Endothelial cell (in vitro differentiated cells): Measurements from ENCODE around the gene KANK2. TPM values are rescaled to one million over a fixed set of nuclear protein-coding genes. Genes with fewer than 3 reads are reported as not detected.

Experiments
- DNase-seq: peaks from one replicate; pipeline ENCODE4 v3.0.0; 2021; ENCODE audit warnings: low spot score
- H3K27ac Mint-ChIP-seq: one replicate; pipeline ENCODE4 v1.8.0; 2021; ENCODE audit warnings: mixed read lengths, inconsistent platforms; ENCODE audit not compliant: unreplicated experiment
- H3K27me3 Mint-ChIP-seq: one replicate; pipeline ENCODE4 v1.8.0; 2021; ENCODE audit warnings: mild to moderate bottlenecking, moderate library complexity, mixed read lengths, inconsistent platforms; ENCODE audit not compliant: unreplicated experiment
- H3K36me3 Mint-ChIP-seq: one replicate; pipeline ENCODE4 v1.8.0; 2021; ENCODE audit warnings: mild to moderate bottlenecking, low read depth, mixed read lengths, inconsistent platforms; ENCODE audit not compliant: unreplicated experiment
- H3K4me1 Mint-ChIP-seq: one replicate; pipeline ENCODE4 v1.8.0; 2021; ENCODE audit warnings: mild to moderate bottlenecking, mixed read lengths, inconsistent platforms; ENCODE audit not compliant: unreplicated experiment
- H3K4me3 Mint-ChIP-seq: one replicate; pipeline ENCODE4 v1.8.0; 2021; ENCODE audit warnings: mild to moderate bottlenecking, mixed read lengths, inconsistent platforms; ENCODE audit not compliant: unreplicated experiment
- H3K9me3 Mint-ChIP-seq: one replicate; pipeline ENCODE4 v1.8.0; 2021; ENCODE audit warnings: mixed read lengths, inconsistent platforms; ENCODE audit not compliant: unreplicated experiment
- total RNA-seq: library from RNA; stranded (reverse); fragmentation: NEBNext Ultra II Directional; extraction: Animal tissue kit (Norgen Biotek cat#: 25700); gene quantifications from one replicate; pipeline ENCODE4 v1.2.1, GENCODE V29; 2021; ENCODE audit not compliant: unreplicated experiment
- TF ChIP-seq, protein P1 (sequence below): fragments of 200-600 bp; sonication (generic); IDR thresholded peaks from one replicate; pipeline ENCODE4 v1.5.0; 2021; ENCODE audit warnings: antibody characterized with exemption; ENCODE audit not compliant: unreplicated experiment

The KANK2 gene
- total RNA-seq, 1 donor from 2014 or later = 103 TPM

DNA sequence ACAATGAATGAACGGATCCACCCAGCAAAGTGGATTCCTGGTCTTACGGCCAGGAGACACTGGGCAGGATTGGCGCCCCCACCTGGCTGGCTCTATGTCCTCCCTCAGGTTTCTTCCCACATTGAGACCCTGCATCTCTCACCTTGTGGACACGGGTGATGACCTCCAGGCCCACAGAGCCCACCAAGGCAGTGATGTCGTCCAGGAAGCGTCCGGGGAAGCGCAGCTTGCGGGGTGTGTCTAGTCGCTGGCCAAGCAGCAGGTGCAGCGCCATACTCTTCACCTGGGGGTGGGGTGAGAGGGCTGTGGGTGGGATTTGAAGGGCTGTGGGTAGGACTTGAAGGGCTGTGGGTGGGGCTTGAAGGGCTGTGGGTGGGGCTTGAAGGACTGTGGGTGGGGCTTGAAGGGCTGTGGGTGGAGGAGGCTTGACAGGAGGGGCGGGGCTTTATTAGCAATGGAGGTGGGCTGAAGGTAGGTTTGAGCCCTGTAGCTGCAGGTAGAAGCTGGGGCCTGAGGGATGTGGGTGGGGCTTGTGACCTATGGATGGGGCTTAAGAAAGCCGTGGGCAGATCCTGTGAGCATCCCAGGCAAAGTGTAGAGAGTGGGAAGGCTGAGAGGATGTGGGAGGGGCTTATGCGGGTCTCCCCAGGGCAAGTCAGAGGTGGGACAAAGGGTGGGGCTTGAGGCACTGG lies 30.0 kb upstream of the KANK2 start:
- peaks cover 51% of the 10 kb centered on the region for H3K36me3 Mint-ChIP-seq
- no peak overlapping the region for H3K4me3 Mint-ChIP-seq
- DNase-seq = no peak
- peaks cover 7% of the 10 kb centered on the region for H3K27me3 Mint-ChIP-seq
- H3K4me1 Mint-ChIP-seq = no peaks in the 10 kb centered on the region
- no peak overlapping the region for H3K27ac Mint-ChIP-seq
- TF ChIP-seq, protein P1, sequence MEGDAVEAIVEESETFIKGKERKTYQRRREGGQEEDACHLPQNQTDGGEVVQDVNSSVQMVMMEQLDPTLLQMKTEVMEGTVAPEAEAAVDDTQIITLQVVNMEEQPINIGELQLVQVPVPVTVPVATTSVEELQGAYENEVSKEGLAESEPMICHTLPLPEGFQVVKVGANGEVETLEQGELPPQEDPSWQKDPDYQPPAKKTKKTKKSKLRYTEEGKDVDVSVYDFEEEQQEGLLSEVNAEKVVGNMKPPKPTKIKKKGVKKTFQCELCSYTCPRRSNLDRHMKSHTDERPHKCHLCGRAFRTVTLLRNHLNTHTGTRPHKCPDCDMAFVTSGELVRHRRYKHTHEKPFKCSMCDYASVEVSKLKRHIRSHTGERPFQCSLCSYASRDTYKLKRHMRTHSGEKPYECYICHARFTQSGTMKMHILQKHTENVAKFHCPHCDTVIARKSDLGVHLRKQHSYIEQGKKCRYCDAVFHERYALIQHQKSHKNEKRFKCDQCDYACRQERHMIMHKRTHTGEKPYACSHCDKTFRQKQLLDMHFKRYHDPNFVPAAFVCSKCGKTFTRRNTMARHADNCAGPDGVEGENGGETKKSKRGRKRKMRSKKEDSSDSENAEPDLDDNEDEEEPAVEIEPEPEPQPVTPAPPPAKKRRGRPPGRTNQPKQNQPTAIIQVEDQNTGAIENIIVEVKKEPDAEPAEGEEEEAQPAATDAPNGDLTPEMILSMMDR = no peak
- no peaks in the 10 kb centered on the region for H3K9me3 Mint-ChIP-seq

DNA sequence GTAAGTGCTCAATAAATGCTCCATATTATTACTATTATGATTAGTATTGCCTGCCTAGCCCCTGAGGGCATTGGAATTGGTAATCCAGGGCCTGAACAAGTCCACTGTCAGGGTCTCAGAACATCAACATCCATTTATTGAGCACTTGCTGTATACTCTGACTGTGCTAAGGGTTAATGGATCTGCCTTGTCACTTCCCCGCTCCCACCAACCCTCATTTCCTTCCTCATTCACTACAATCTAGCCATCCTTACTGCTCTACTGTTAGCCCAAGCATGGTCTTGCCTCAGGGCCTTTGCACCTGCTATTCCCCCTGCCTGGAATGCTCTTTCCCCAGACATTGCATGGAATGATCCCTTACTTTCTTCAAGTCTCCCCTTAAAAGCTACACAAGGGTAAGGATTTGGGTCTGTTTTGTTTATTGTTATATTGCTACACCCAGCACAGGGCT lies 29.4 kb upstream of the KANK2 start:
- no peak overlapping the region for H3K4me3 Mint-ChIP-seq
- H3K27ac Mint-ChIP-seq = no peak overlapping the region

DNA sequence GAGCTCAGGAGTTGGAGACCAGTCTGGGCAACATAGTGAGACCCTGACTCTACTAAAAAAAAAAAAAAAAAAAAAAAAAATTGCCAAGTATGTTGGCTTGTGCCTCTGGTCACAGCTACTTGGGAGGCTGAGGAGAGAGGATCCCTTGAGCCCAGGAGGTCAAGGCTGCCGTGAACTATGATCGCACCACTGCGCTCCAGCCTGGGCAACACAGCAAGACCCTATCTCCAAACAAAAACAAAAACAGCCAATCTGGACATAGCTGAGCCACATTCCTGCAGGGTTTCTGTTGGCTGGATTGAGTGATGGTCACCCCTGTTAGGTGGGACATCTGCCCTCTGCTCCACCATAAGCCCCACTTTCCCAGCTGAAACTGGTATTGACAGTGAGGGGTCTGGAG lies 28.5 kb upstream of the KANK2 start:
- DNase-seq = no peak
- H3K4me3 Mint-ChIP-seq = no peak overlapping the region
- peaks cover 9% of the 10 kb centered on the region for H3K27me3 Mint-ChIP-seq
- no peaks in the 10 kb centered on the region for H3K4me1 Mint-ChIP-seq
- TF ChIP-seq, protein P1 = no peak
- H3K36me3 Mint-ChIP-seq = peaks cover 56% of the 10 kb centered on the region
- peaks cover 5% of the 10 kb centered on the region for H3K9me3 Mint-ChIP-seq
- no peak overlapping the region for H3K27ac Mint-ChIP-seq

More for the DNA sequence above, 29.4 kb upstream of the KANK2 start:
- H3K27me3 Mint-ChIP-seq = peaks cover 7% of the 10 kb centered on the region
- no peaks in the 10 kb centered on the region for H3K9me3 Mint-ChIP-seq
- TF ChIP-seq, protein P1 = no peak
- H3K36me3 Mint-ChIP-seq = peaks cover 53% of the 10 kb centered on the region
- DNase-seq = no peak
- H3K4me1 Mint-ChIP-seq = no peaks in the 10 kb centered on the region

DNA sequence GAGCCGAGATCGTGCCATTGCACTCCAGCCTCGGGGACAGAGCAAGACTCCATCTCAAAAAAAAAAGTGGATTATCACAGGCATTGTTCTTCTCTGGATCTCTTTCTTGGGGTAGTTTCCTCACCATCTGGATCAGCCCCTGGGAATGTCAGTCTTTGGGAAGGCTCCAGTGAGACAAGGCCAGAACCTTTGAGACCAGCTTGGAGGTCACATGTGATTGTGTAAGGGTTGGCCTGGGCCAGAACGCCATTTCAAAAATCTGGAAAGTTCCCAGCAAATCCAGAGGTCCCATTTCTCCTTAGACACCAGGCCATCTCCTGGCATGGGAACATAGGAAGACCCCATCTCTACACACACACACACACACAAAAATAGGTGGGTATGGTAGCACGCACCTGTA lies 27.8 kb upstream of the KANK2 start:
- H3K27me3 Mint-ChIP-seq = peaks cover 6% of the 10 kb centered on the region
- no peak overlapping the region for H3K4me3 Mint-ChIP-seq
- TF ChIP-seq, protein P1 = no peak
- H3K4me1 Mint-ChIP-seq = no peaks in the 10 kb centered on the region
- peaks cover 5% of the 10 kb centered on the region for H3K9me3 Mint-ChIP-seq
- no peak overlapping the region for H3K27ac Mint-ChIP-seq
- peaks cover 56% of the 10 kb centered on the region for H3K36me3 Mint-ChIP-seq
- DNase-seq = no peak

DNA sequence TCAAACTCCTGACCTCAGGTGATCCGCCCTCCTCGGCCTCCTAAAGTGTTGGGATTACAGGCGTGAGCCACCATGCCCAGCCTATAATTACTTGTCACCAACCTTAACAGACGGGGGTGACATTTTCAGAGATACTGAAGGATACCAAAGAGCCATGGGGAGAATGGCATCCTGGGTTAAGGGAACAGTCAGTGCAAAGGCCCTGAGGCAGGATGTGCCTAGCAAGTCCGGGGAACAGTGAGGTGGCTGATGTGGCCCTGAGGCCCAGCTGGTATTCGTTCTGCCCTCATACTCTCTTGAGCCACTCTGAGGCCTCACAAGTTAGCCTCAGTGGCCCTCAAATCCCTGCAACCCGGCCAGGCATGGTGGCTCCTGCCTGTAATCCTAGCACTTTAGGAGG lies 27.1 kb upstream of the KANK2 start:
- H3K36me3 Mint-ChIP-seq = peaks cover 53% of the 10 kb centered on the region
- no peak overlapping the region for H3K4me3 Mint-ChIP-seq
- H3K27me3 Mint-ChIP-seq = peaks cover 4% of the 10 kb centered on the region
- TF ChIP-seq, protein P1 = no peak
- peaks cover 5% of the 10 kb centered on the region for H3K9me3 Mint-ChIP-seq
- H3K4me1 Mint-ChIP-seq = no peaks in the 10 kb centered on the region
- H3K27ac Mint-ChIP-seq = no peak overlapping the region
- DNase-seq = no peak
